GM18858 (cell line): Measurements from ENCODE around the gene LGR6.

ENCODE experiments used
- ATAC-seq: cut with Tn5 transposase; IDR thresholded peaks from one replicate; pipeline ENCODE4 v1.9.1; 2021; ENCODE audit not compliant: unreplicated experiment

Gene LGR6

DNA sequence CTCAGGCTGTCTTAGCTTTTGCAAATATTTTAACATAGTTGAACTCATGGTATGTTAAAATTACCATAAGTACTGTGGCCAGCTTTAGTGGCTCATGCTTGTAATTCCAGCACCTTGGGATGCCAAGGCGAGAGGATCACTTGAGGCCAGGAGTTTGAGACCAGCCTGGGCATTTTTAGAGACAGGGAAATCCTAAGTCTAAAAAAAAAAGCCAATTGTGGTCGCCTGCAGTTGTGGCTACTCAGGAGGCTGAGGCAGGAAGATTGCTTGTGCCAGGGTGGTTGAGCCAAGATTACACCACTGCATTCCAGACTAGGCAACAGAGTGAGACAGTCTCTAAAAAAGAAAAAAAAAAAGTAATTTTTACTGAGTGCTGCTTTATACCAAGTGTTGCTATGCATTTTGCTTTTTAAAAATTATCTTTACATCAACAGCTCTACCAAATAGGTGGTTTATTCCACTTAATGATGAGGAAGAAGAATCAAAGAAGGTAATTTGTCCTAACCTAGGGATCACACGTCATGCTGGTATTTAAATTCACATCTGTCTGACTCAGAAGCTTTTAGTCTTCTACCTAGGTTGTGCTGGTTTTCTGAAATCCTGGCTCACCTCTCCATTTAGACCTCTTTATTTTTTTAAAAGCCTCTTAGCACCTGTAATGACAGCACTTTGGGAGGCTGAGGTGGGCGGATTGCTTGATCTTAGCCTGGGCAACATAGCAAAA, 171.7 kb downstream of the LGR6 start:
- no peak for ATAC-seq

DNA sequence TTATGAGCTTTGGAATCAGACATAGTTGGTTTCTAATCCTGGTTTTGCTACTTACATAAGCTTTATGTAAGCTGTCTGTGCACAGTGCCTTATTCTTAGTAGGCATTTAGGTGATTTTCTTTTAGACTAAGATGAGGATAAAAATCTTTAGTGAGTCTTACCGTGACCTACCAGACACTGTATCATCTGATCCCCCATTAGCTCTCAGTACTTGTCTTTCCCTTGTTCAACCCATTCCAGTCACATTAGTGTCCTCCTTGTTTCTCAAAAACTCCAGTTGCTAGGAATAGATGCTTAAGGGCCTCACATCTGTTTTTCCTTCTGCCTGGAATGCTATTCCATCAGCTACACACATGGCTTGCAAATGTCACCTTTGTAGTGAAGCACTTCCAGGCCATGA, 173.7 kb downstream of the LGR6 start:
- ATAC-seq = no peak
